Bronchial epithelial cell (primary cell): Measurements from ENCODE around the gene ADAM19. TPM values are rescaled to one million over a fixed set of nuclear protein-coding genes. Genes with fewer than 3 reads are reported as not detected.

Experiments used
- DNase-seq: peaks from one replicate; pipeline ENCODE4 v3.0.0-alpha.2; 2010; ENCODE audit warnings: low read depth
- FAIRE-seq: peaks from 2 replicates; lab custom pipeline; 2011; peaks lifted over from hg19 to GRCh38; lab: Jason Lieb, UNC
- H3K27me3 ChIP-seq: 2 replicates; pipeline ENCODE4 v1.5.1; 2011; ENCODE audit warnings: low read length; ENCODE audit not compliant: control insufficient read depth, insufficient read depth
- H3K36me3 ChIP-seq: 2 replicates; pipeline ENCODE4 v1.5.1; 2011; ENCODE audit warnings: low read length; ENCODE audit not compliant: control insufficient read depth, insufficient read depth
- H3K4me3 ChIP-seq: 2 replicates; pipeline ENCODE4 v1.5.1; 2011; ENCODE audit warnings: mild to moderate bottlenecking, low read depth, low read length, control low read depth
- total RNA-seq: library from RNA; depleted of rRNA; stranded (reverse); fragments of >200 nt; gene quantifications from 2 replicates; pipeline ENCODE4 v1.2.1, GENCODE V29; 2014
- TF ChIP-seq, protein P1 (sequence below): IDR thresholded peaks from 2 replicates; pipeline ENCODE4 v1.5.1; 2011; ENCODE audit warnings: mild to moderate bottlenecking, moderate library complexity, low read length, control low read depth, inconsistent platforms; ENCODE audit not compliant: insufficient read depth, severe bottlenecking

ADAM19 gene
- total RNA-seq, 1 donor from 2014 or later, result 0.79 TPM

DNA sequence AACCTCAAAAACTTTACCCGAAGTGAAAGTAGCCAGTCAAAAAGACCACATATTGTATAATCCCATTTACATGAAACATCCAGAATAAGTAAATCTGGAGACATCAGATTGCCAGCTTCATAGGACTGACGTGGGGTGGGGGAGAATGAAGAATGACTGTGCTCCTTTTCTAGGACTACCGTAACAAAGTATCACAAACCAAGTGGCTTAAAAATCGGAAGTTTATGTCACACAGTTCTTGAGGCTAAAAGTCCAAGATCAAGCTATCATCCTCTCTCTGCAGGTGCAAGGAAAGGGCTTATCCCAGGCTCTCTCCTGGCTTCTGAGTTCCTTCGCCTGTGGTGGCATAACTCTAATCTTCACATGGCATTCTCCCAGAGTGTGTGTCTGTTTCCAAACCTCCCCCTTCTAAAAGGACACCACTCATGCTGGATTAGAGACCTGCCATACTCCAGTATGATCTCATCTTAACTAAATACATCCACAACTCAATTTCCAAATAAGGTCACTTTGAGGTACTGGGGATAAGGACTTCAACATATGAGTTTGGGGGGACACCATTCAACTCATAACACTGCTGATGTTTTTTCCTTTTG, 25.5 kb downstream of the ADAM19 start:
- peak; percentile 82 for FAIRE-seq
- DNase-seq, result no peak
- TF ChIP-seq, protein P1, sequence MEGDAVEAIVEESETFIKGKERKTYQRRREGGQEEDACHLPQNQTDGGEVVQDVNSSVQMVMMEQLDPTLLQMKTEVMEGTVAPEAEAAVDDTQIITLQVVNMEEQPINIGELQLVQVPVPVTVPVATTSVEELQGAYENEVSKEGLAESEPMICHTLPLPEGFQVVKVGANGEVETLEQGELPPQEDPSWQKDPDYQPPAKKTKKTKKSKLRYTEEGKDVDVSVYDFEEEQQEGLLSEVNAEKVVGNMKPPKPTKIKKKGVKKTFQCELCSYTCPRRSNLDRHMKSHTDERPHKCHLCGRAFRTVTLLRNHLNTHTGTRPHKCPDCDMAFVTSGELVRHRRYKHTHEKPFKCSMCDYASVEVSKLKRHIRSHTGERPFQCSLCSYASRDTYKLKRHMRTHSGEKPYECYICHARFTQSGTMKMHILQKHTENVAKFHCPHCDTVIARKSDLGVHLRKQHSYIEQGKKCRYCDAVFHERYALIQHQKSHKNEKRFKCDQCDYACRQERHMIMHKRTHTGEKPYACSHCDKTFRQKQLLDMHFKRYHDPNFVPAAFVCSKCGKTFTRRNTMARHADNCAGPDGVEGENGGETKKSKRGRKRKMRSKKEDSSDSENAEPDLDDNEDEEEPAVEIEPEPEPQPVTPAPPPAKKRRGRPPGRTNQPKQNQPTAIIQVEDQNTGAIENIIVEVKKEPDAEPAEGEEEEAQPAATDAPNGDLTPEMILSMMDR, result no peak

DNA sequence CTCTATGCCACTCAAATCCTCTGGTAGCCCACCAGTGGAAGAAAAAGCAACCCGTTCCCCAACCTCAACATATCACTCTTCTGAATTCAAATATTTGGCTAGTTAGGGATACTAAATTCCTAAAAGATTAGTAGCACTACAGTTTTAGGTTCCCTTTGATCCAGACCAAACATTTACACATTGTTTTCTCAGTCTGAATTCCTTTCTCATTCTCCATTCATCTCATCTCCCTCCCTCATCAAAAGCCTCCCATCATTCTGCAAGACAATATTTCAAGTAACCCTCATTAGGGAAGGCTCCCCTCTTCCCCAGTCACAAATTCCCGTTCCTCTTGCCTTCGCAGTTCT, 26.3 kb downstream of the ADAM19 start:
- no peaks in the 10 kb centered on the region for H3K27me3 ChIP-seq
- FAIRE-seq (no peak), DNase-seq (no peak)
- no peak overlapping the region for H3K4me3 ChIP-seq
- no peaks in the 10 kb centered on the region for H3K36me3 ChIP-seq
- TF ChIP-seq, protein P1, result no peak

More for the DNA sequence above, 25.5 kb downstream of the ADAM19 start:
- Histone ChIP-seq H3K27me3 (no peaks in the 10 kb centered on the region), H3K36me3 (no peaks in the 10 kb centered on the region), H3K4me3 (no peak overlapping the region)

DNA sequence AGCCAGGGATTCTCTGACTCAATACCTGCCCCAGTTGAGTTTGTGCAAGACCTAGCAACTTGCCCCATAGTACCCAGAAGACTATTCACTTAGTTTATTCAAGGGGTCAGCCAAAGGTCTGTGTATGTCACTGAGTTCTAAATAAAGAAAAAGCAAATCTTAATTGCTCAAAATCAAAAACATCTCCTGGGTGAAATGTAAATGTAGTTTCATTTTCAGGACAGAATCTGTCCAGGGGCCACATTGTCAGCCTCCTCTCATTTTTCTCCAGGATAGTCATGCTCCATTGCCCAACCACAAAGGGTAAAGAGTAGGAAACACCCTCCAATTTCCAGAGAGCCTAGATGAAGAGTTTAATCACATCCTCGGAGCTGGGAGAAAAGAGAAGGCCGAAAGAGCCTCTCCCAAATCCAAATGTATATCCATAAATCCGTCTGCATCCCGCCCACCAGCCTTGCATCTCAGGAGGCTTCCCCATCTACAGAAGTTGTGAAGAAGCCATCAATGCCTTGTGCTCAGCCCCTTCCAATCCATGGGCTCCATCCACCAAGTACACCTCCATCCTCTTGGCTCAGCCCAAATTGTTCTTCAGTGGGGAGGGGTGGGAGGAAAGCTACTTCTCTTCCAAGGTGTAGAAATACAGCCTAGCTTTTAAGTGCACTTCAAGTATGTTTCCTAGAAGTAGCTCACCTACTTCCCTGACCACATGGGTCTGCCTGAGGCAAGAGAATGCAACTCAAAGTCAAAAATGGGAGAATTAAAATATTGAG, 26.9 kb downstream of the ADAM19 start:
- Histone ChIP-seq H3K27me3 (no peaks in the 10 kb centered on the region), H3K36me3 (no peaks in the 10 kb centered on the region), H3K4me3 (no peak overlapping the region)
- TF ChIP-seq, protein P1, result no peak
- DNase-seq (peak; percentile 63), FAIRE-seq (no peak)

DNA sequence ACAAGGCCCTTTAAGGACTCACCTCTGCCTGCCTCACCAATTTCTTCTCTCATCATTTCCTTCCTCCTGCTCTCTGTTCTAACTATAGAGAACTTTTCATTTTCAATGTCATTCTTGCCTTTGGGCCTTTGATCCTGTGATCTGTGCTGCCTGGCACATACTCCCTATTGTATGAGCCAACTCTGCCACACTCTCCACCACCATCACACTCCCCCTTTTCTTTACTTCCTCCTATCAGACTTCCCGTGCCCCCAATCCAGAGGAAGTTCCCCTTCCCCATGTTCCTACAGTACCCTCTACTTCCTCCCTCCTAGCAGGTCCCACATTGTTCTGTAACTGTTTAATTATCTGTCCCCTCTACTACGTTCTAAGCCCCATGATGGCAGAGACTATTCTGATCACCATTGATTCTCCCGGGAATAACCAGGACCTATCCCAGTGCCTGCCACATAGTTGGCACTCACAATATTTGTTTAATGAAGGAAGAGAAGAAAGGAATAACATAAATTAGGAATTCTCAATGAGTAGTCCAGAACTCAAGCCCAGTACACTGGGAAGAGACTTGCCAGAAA, 27.5 kb downstream of the ADAM19 start:
- Histone ChIP-seq H3K27me3 (no peaks in the 10 kb centered on the region), H3K36me3 (no peaks in the 10 kb centered on the region), H3K4me3 (no peak overlapping the region)
- DNase-seq, result no peak
- TF ChIP-seq, protein P1, result no peak
- FAIRE-seq, result no peak

DNA sequence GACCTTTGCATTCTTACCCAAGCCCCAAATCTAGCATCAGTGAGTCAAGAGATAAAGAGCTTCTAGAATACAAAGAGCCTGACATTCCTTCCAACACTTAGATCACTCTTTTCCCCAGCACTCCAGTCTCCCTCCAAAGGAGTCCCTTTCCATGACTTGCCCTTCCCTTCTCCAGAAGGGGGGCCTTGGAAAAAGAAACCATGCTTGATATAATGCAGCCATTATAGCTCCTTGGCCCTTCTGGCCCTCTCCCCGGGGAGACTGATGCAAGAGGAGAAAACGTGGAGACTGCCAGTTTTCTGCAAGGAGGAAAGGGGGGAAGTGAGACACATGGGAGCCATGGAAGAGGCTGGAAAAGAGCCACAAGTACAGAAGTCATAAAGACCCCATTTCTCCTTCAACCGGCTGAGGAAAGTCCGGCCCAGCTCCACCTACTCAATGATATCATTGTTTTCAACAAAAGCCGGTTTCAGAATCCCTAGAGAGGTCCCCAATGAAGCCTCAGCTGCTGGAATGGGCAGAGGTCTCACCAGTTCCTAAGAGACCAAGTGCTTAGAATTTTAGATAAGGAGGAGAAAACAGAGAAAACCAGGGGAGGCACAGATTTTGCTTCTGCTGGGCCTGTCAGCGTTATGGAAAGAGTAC, 29.0 kb downstream of the ADAM19 start:
- TF ChIP-seq, protein P1, result no peak
- Histone ChIP-seq H3K4me3 (no peak overlapping the region), H3K36me3 (no peaks in the 10 kb centered on the region), H3K27me3 (no peaks in the 10 kb centered on the region)
- FAIRE-seq, result no peak
- DNase-seq, result no peak
